ENCODE data around the gene TRPM3.

The TRPM3 gene

DNA sequence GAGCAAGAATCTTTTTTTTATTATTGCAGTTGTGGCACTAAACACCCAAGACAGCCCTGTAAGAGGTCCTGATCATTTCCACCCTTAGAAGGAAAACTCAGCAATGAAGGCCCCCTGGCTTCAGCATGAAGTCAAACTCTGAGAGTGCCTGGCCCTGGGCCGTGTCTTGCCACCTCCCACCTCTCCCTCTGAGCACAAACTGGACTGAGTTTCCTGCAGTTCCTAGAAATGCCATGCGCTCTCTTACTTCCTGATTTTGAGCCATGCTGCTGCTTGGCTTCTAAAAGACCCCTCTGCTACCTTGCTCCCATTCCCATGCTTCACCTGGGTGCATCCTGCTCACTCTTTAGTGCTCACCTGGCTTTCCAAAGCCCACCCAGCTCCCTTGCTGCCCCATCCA is 566.5 kb downstream of the TRPM3 start:
- no peak for DNase-seq (ENCODE audit: low read depth)

DNA sequence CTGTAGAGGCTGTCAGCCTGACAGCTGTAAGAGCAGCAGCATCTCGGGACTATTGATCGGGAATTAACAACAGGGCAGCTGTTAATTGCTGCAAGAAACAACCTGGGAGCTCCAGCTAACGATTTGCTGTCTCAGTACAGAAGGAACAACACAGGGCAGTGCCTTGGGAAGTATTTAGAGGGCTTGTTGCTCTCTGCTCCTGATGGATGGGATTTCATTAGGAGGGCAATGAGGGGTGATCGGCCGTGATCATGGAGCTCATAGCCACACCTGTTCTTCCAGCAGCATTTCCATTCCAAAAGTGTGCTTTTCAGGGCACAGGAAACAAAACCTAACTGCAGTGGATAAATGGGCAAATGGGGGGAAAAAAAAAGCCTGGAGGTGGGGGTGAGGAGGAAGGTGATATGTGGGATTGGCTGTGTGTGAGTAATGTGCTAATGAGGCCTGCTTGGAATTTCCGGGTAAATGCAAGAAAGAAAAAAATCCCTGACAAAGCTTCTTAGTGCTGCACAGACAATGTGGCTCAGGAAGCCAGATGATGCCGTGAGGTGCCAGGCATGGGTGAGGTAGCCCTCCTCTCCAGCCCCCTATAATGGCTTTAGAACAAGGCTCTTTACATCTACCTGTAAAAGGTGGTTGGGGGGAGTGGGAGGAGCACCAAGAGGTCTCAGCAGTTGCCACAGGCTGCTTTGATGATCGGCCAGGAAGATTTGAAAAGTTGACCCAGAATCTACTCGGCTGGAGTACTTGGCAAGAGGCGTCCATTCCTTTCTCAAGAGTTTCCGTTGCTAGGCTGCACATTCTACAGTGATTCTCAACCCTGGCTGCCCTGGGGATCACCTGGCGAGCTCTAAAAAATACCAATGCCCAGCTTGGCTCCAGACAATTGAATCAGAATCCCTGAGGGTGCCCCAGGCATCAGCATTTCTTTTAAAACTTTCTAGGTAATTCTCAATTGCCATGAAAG is 567.4 kb downstream of the TRPM3 start:
- DNase-seq (ENCODE audit: low read depth), result peak; percentile 61

GRCh38 chr9:70552561-70552960 is 568.9 kb downstream of the TRPM3 start:
- DNase-seq (ENCODE audit: low read depth), result no peak

DNA sequence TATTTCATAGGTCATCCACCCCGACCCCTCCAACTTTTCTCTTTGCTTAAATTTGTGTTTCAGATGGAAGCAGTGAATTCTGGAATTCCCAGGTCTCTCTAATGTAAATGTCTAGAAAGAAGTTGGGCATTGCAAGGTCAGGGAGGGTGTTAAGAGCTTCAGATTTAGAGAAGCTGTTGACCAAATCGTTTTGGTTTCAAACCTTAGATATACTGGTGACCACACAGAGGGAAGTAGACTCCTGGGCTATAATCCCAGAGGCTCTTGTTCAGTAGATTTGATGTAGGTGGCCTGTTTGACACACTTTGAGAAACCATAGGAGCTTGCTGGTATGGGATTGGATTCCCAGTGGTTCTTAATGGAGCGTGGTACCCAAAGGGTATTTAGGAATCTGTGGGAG is 569.6 kb downstream of the TRPM3 start:
- no peak for DNase-seq (ENCODE audit: low read depth)

- DNase-seq (ENCODE audit: low read depth), result no peak
Measured at GRCh38 chr9:70551396-70551795, 570.0 kb downstream of the TRPM3 start.

DNA sequence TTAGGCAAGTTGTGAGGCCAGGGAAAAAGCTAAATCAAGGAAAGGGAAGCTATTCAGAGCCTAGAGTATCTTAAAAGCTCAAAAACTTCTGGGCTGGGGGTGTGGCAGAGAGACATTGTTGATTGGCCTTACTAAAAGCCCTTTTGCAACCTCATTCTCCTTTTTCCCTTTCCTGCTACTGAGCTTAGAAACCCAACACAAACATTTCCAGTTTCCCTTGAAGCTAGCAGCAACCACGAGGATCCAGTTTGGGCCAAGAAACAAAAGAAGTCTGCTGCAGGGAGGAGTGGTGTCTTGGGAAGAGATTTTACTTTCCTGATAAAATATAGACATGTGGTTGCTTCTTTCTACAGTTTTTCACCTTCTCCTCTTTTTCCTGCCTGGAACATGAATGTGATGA is 571.5 kb downstream of the TRPM3 start:
- DNase-seq (ENCODE audit: low read depth), result no peak

DNA sequence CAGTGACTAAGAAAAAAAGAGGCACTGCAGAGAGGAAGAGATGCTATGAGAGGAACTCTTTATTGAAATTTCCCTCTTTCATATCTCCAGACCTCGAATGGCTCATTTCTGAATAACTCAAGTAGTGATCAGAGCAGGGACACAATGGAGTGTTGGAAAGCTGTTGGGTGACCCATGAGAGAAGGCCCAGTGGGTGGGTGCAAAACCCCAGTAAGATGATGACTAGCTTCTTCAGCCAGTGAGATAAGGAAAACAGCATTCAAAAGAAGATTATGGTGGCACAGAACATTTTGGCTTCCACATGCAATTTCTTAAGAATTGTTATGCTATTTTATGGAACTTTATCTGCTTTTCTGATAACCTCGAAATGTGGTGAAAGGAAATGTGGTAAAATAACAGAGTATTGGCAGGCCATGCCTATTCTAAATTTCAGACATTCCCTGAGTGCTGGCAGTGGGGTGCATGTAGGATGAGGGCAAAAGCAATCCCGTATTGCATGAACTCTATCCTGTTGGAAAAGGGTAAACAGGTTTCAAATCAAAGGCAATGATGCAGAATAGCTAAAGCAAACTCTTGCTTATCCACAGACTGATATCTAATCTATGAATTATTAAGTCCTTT is 579.0 kb downstream of the TRPM3 start:
- DNase-seq (ENCODE audit: low read depth), result no peak

DNA sequence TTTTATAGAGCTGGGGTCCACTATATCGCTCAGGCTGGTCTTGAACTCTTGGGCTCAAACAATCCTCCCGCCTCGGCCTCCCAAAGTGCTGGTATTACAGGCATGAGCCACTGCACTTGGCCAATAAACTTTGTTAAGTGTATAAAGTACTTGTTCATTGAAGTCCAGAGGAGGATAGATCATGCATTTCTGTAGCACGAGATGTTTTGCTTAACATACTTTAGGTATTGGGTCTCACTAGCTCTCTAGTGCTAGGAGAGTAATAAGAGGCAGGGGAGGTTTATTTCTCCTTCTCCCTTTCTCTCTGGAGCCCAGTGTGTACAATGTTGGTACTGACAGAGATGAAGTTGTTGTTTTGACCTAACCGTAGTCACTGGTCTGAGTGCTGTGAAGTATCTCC is 581.4 kb downstream of the TRPM3 start:
- no peak for DNase-seq (ENCODE audit: low read depth)

DNA sequence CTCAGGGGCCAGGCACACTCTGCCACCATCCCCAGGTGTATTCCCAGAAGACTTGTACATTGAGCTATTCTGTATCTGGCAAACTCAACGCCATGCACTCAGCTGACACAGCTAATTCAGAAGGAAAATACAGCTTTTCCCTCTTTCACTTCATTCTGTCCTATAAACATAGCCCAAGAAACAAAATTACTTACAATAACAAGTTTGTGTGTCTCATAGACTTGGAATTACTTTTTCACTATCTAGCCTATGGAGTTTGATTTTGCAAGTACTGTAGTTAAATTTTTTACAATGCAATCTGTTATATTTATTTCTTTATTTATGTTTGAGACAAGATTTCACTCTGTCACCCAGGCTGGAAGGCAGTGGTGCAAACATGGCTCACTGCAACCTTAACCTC is 581.9 kb downstream of the TRPM3 start:
- DNase-seq (ENCODE audit: low read depth), result no peak

DNA sequence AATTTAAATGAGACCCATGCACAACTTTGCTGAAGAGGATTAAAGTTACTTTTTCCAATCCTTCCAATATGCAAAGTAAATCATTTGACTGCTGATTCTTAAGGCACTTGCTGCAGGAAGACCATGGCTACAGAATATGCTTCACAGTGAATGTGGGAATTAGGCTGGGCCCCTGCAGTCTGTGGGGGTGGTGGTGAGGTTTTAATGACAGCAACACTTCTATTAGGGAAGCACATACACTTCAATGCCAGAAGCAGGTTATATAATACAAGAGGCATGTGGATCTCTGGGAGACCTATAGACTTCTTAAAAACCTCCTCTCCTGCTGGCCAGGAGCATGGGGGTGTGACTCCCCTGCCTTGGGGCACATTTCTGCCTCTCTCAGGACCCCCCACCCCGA is 582.4 kb downstream of the TRPM3 start:
- no peak for DNase-seq (ENCODE audit: low read depth)

DNA sequence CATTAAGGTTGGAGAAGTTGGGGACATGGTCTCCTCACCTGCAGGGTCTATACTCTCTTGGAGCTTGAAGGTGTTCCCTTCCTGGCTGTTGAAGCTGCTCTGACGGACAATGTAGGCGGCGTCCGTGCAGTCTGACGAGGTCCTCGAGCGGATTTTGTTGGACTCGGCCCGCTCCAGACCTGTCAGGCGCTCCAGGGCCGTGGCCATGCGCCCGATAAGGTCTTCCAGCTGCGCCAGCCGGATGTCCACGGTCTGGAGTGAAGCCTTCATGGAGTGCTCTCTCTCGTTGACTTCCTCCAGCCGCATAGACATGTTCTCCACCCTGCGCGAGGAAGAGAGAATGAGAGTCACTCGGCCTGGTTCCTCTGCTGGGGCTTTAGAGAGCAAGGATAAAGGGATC is 584.3 kb downstream of the TRPM3 start:
- DNase-seq (ENCODE audit: low read depth), result no peak

GRCh38 chr9:70535546-70536323 is 585.7 kb downstream of the TRPM3 start:
- no peak for DNase-seq (ENCODE audit: low read depth)

GRCh38 chr9:70534471-70534870 is 587.0 kb downstream of the TRPM3 start:
- no peak for DNase-seq (ENCODE audit: low read depth)

DNA sequence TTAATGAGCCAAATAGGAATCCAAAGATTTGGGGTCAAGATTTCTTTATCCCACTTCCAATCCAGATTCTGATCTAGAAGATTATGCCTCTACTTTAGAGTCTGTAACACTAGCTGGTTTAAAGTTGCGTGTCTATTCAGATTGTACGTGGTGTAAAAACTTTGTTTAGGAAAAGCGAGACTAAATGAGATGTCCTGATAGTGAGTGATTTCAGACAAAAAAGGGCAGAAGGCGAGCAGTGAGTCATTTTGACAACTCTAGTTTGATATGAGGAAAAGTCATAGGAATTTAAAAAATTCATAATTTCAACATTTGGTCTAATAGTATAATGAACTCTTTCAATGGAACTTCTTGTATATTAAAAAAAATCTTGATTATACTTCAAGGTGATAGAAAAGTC is 587.4 kb downstream of the TRPM3 start:
- DNase-seq (ENCODE audit: low read depth), result no peak

DNA sequence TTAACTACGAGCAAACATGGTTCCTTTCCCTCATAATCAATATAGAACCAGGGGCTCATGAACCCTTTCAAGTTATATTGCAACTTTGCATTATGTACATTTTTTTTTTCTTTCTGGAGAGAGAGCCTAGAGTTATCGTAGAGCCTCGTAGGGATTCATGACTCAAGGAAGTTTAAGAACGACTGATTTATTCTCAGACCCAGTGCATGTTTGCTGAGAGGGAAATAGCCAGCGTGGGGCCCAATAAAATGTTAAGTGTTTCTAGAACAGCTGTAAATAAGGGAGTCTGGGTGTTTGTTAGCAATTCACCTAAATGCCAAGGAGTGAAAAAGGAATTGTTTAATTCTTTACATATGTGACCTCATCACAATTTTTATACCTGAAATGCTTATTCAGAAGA is 587.9 kb downstream of the TRPM3 start:
- DNase-seq (ENCODE audit: low read depth), result no peak

DNA sequence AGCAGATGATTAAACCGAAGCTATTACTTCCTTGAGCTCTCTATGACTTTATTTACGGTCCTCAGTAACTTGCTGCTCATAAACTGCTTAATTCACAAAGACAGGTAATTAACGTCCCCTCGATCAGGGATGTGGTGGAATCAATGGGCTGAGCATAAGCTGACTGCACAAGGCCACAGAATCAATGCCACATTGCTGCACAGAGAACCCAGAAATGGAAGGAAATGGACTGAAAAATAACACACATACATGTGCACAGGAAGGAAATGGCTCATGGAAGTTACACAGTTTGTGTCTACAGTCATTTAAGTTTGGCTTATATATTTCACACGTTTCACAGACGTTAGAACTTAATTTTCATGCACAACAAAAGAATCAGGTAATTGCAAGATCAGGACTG is 588.7 kb downstream of the TRPM3 start:
- DNase-seq (ENCODE audit: low read depth), result no peak

DNA sequence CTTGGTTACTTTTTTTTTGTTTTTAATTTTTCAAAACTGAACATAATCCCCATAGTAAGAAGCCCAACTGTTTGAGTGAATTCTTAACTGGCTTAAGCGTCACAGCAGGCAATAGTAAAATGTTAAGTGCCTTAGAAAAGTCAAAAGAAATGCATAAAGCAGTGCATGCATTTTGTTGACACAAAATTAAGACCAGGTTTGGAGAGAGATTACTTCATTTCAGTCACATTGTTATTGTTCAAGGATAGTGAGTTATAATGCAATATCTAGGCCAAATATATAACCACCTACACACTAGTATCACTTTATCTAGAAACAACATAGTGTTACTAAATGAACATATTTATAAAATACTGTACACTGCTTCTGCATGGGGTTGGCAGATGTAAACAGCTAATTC is 590.1 kb downstream of the TRPM3 start:
- DNase-seq (ENCODE audit: low read depth), result no peak

DNA sequence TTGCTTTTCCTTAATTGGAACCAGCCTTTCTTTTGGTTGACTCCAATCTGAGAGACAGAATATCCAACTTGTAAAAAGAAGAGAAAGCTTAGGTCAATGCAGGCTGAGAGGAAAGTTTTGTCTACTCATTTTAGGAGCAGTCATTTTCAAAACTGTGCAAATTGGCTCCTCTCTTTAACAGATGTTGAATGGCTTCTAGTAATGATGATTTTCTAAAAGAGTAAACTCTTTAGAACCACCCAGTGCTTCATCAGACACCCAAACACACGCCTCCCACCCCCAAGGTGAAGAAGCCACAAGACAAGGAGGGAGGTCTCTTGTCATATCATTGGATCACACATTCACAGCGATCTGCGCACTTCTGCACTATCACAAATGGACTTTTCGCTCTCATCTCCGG is 590.7 kb downstream of the TRPM3 start:
- DNase-seq (ENCODE audit: low read depth), result no peak

DNA sequence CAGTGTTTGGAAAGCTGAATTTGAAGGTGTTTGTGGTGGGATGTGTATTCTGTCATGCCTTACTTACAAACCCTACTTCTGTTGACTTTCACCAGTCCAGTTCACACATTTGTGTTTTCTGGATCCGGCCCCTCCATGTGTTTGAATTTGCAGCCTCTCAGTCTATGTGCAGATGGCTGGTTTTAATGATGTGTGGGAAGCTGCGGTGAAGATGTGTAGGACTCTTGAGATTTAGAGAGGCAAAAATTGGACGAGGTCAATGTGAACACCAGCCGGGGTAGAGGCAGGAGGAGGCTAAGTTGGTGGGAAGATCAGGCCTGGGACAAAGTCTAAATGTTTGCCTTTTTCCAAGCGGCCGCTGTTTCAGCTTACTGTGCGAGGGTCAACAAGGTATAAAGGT is 591.6 kb downstream of the TRPM3 start:
- no peak for DNase-seq (ENCODE audit: low read depth)

- DNase-seq (ENCODE audit: low read depth), result no peak
Measured at GRCh38 chr9:70529377-70529776, 592.0 kb downstream of the TRPM3 start.

GRCh38 chr9:70526902-70527301 is 594.5 kb downstream of the TRPM3 start:
- DNase-seq (ENCODE audit: low read depth), result no peak

DNA sequence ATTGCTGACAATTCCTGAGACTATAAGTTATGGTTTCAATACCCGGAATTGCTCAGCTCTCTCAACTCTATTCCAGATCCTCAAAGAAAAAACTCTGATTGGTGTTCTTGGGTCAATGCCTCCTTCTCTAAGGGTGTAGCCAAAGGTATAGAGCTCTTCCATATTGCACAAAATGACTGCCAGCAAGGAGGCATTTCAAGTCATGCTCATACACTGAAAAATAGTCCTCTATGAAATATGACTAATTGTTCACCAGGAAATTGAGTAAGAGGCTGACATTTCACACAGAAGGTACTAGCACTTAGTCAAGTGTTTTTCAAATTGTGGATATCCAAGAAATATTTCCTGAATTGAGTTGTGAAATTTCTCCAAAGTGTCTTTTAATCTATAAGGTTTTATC is 595.9 kb downstream of the TRPM3 start:
- no peak for DNase-seq (ENCODE audit: low read depth)

All from GM04503 (cell line).